Activated T-helper 2 cell treated with anti-CD3 and anti-CD28 coated beads, Interferon-gamma antibody, Interleukin-2, Interleukin-4, amounts not matched to agents 10 μg/mL and 5 μg/mL and 100 μg/mL, durations not matched to agents 14 hours and 24 hours and 36 hours (primary cell): ENCODE measurements around the gene CD48. TPM values are rescaled to one million over a fixed set of nuclear protein-coding genes. Genes with fewer than 3 reads are reported as not detected.

Experiments used
- DNase-seq: peaks from one replicate; pipeline ENCODE4 v3.0.0; 2021; ENCODE audit warnings: low spot score
- H3K27ac Mint-ChIP-seq: one replicate; pipeline ENCODE4 v1.8.0; 2021; ENCODE audit warnings: mixed read lengths
- H3K27me3 Mint-ChIP-seq: one replicate; pipeline ENCODE4 v1.8.0; 2021; ENCODE audit warnings: low read depth, mixed read lengths
- H3K36me3 Mint-ChIP-seq: one replicate; pipeline ENCODE4 v1.8.0; 2021; ENCODE audit warnings: low read depth, mixed read lengths
- H3K4me1 Mint-ChIP-seq: one replicate; pipeline ENCODE4 v1.8.0; 2021; ENCODE audit warnings: low read depth, mixed read lengths
- H3K4me3 Mint-ChIP-seq: one replicate; pipeline ENCODE4 v1.8.0; 2021; ENCODE audit warnings: low read depth, mild to moderate bottlenecking, moderate library complexity, mixed read lengths
- H3K9me3 Mint-ChIP-seq: one replicate; pipeline ENCODE4 v1.8.0; 2021; ENCODE audit warnings: mixed read lengths
- intact Hi-C: fragments of 100-400 bp; cut with micrococcal nuclease; formaldehyde crosslinking; loops from one replicate; pipeline ENCODE4 v1.15.1; 2023
- total RNA-seq: library from RNA; stranded (reverse); gene quantifications from 2 replicates; pipeline ENCODE4 v1.2.3, GENCODE V29; 2022

The CD48 gene, protein sequence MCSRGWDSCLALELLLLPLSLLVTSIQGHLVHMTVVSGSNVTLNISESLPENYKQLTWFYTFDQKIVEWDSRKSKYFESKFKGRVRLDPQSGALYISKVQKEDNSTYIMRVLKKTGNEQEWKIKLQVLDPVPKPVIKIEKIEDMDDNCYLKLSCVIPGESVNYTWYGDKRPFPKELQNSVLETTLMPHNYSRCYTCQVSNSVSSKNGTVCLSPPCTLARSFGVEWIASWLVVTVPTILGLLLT
- total RNA-seq = 101 and 103 TPM in 2 replicates

GRCh38 chr1:160711602-160712311, at the start of gene CD48:
Gene CD48, minus strand, starts transcription at chr1:160711822. Its CDS starts 59 bp downstream, at chr1:160711763.
- Mint-ChIP-seq H3K36me3 (peaks cover 7% of the 10 kb centered on the region), H3K27me3 (no peaks in the 10 kb centered on the region), H3K4me3 (no peak within 1 kb of the TSS), H3K4me1 (peaks cover 29% of the 10 kb centered on the region), H3K27ac (no peak within 1 kb of the TSS), H3K9me3 (no peaks in the 10 kb centered on the region)
- peak; percentile 56 for DNase-seq
- intact Hi-C loops = loop anchor here (1.0 to 10.0 kb wide), 3 partner anchors 56 to 403 kb away; partner anchors contain the start of genes NIT1 and PFDN2

- intact Hi-C loops = no loop called here
- Mint-ChIP-seq H3K4me3 (no peak overlapping the region), H3K27ac (no peak overlapping the region), H3K4me1 (peaks cover 21% of the 10 kb centered on the region), H3K36me3 (peaks cover 9% of the 10 kb centered on the region), H3K27me3 (no peaks in the 10 kb centered on the region), H3K9me3 (peaks cover 19% of the 10 kb centered on the region)
- no peak for DNase-seq
Measured at GRCh38 chr1:160761046-160761445, 49.4 kb upstream of the CD48 start.

DNA sequence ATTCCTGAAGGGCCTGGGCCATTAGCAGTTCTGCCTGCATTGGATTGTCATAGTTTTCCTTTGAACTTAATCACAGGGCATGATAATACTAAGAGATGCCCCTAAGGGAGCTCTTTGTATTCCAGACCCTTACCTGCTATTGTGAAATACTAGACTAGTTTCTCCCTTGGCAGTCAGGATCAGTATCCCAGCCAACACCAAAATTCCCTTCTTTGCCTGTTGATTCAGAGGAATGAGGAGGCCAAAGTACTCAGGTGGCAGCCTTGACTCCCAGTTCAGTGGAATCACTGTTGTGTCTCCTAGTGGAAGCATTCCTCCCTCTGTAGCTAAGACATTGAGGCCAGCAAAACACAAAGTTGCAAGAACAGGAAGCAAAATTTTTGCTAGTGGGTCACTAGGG, 48.1 kb upstream of the CD48 start:
- H3K27ac Mint-ChIP-seq = no peak overlapping the region
- peaks cover 14% of the 10 kb centered on the region for H3K9me3 Mint-ChIP-seq
- no peak overlapping the region for H3K4me3 Mint-ChIP-seq
- H3K36me3 Mint-ChIP-seq = peaks cover 9% of the 10 kb centered on the region
- no peak for DNase-seq
- no peaks in the 10 kb centered on the region for H3K27me3 Mint-ChIP-seq
- peaks cover 27% of the 10 kb centered on the region for H3K4me1 Mint-ChIP-seq
- intact Hi-C loops = no loop called here

- Mint-ChIP-seq H3K27ac (no peak overlapping the region), H3K4me1 (peaks cover 27% of the 10 kb centered on the region), H3K27me3 (no peaks in the 10 kb centered on the region), H3K9me3 (peaks cover 14% of the 10 kb centered on the region), H3K4me3 (no peak overlapping the region), H3K36me3 (peaks cover 9% of the 10 kb centered on the region)
- intact Hi-C loops = no loop called here
- no peak for DNase-seq
Measured at GRCh38 chr1:160758521-160758920, 46.9 kb upstream of the CD48 start.

GRCh38 chr1:160756849-160757201, 45.2 kb upstream of the CD48 start:
- Mint-ChIP-seq H3K4me1 (peaks cover 37% of the 10 kb centered on the region), H3K9me3 (peaks cover 13% of the 10 kb centered on the region), H3K36me3 (peaks cover 9% of the 10 kb centered on the region), H3K4me3 (no peak overlapping the region), H3K27ac (peak overlapping the region; percentile 23), H3K27me3 (no peaks in the 10 kb centered on the region)
- no peak for DNase-seq
- intact Hi-C loops = no loop called here

DNA sequence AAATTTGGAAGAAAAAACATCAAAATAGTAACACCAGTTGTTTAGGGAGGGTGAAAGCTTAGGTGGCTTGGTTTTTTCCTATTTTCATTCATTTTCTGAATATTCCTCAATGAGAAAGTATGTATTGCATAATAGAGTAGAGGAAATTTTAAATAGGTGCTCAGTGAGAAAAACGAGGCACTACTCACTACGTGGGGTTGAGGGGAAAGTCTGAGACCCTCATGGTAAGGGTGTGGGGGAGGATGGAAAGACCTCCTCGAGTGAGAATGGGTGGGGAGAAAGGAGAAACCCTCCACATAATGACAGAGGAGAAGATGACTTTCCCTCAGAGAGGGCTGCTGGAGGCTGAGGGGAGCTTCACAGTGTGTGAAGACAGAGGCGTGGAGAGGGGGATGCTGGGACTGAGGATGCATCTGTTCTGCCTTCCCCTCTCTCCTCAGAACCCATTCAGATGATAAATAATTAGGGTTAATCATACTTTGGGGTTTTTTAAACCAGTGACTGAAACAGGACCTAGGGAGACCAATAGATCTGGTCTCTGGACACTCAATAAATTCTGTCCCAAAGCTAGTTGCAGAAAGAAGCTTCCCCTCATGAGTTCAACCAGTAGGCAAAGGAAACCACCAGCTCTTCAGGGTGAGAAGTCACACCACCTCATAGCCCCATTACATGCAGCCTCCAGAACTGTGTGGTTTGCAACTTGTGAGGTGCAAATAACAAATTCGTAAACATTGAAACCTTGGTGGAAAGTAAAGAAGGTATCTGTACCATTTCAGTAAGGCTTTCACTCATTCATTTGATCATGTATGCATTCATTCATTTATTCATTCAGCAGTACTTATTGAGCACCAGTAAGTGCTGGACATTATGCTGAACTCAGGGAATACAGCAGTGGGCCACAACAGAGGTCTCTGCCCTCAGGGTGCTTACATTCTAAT, 44.6 kb upstream of the CD48 start:
- H3K36me3 Mint-ChIP-seq = peaks cover 9% of the 10 kb centered on the region
- H3K27ac Mint-ChIP-seq = peak overlapping the region; percentile 54
- H3K27me3 Mint-ChIP-seq = no peaks in the 10 kb centered on the region
- no peak for DNase-seq
- H3K9me3 Mint-ChIP-seq = peaks cover 10% of the 10 kb centered on the region
- intact Hi-C loops = no loop called here
- peaks cover 41% of the 10 kb centered on the region for H3K4me1 Mint-ChIP-seq
- H3K4me3 Mint-ChIP-seq = no peak overlapping the region

DNA sequence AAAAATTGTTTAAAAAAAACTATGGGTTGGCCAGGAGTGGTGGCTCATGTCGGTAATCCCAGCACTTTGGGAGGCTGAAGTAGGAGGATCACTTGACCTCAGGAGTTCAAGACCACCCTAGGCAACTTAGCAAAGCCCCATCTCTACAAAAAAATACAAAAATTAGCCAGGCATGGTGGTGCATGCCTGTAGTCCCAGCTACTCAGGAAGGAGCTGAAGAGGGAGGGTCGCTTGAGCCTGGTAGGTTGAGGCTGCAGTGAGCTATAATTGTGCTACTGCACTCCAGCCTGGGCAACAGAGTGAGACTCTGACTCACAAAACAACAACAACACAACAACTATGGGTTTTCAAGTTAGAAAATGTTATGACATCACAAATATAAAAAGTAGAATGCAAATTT, 43.8 kb upstream of the CD48 start:
- DNase-seq = no peak
- intact Hi-C loops = no loop called here
- Mint-ChIP-seq H3K27ac (peak overlapping the region; percentile 54), H3K9me3 (peaks cover 7% of the 10 kb centered on the region), H3K27me3 (no peaks in the 10 kb centered on the region), H3K36me3 (peaks cover 14% of the 10 kb centered on the region), H3K4me3 (no peak overlapping the region), H3K4me1 (peaks cover 46% of the 10 kb centered on the region)

DNA sequence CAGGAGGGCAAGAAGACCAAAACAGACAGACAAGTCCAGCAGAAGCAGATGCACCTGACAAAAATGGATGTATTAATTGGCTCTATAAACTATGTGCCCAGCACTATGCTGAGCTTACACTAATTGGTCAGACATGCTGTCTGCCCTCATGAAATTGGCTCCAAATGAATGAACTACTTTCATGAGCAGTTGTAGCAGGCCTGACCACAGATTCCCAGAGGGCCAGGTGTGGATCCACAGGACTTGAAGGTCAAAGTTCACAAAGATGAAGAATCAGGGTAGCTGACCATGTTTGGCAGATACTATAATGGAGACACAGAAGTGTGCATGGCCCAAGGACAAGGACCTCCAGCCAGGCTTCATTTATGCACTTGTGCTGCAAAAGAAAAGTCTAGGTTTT, 42.0 kb upstream of the CD48 start:
- H3K36me3 Mint-ChIP-seq = peaks cover 15% of the 10 kb centered on the region
- H3K27ac Mint-ChIP-seq = peak overlapping the region; percentile 22
- no peak for DNase-seq
- H3K4me3 Mint-ChIP-seq = no peak overlapping the region
- peaks cover 56% of the 10 kb centered on the region for H3K4me1 Mint-ChIP-seq
- intact Hi-C loops = no loop called here
- peaks cover 7% of the 10 kb centered on the region for H3K9me3 Mint-ChIP-seq
- H3K27me3 Mint-ChIP-seq = no peaks in the 10 kb centered on the region

DNA sequence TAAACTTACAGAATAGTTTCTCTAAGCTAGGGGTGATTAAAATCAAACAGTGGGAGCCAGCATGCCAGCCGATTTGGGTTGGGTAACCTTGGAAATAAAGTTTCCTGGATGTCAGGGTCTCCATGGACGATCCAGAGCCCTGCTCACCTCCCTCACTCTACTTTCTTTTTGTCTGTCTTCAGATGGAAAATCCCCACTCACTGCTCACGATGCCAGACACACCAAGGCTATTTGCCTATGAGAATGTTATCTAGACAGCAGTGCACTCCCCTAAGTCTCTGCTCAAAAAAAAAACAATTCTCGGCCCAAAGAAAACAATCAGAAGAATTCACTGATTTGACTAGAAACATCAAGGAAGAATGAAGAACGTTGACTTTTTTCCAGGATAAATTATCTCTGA, 41.3 kb upstream of the CD48 start:
- no peak for DNase-seq
- Mint-ChIP-seq H3K27me3 (no peaks in the 10 kb centered on the region), H3K27ac (no peak overlapping the region), H3K4me3 (no peak overlapping the region), H3K4me1 (peaks cover 63% of the 10 kb centered on the region), H3K36me3 (peaks cover 15% of the 10 kb centered on the region), H3K9me3 (peaks cover 7% of the 10 kb centered on the region)
- intact Hi-C loops = no loop called here

GRCh38 chr1:160752406-160752805, 40.8 kb upstream of the CD48 start:
- no peaks in the 10 kb centered on the region for H3K27me3 Mint-ChIP-seq
- peaks cover 63% of the 10 kb centered on the region for H3K4me1 Mint-ChIP-seq
- DNase-seq = no peak
- peaks cover 7% of the 10 kb centered on the region for H3K9me3 Mint-ChIP-seq
- no peak overlapping the region for H3K4me3 Mint-ChIP-seq
- H3K27ac Mint-ChIP-seq = no peak overlapping the region
- H3K36me3 Mint-ChIP-seq = peaks cover 13% of the 10 kb centered on the region
- intact Hi-C loops = no loop called here

- Mint-ChIP-seq H3K27ac (peak overlapping the region; percentile 50), H3K4me1 (peaks cover 60% of the 10 kb centered on the region), H3K36me3 (peaks cover 6% of the 10 kb centered on the region), H3K4me3 (no peak overlapping the region), H3K9me3 (no peaks in the 10 kb centered on the region), H3K27me3 (no peaks in the 10 kb centered on the region)
- no peak for DNase-seq
- intact Hi-C loops = no loop called here
Measured at GRCh38 chr1:160750608-160751007, 39.0 kb upstream of the CD48 start.

GRCh38 chr1:160748878-160749269, 37.3 kb upstream of the CD48 start:
- H3K4me3 Mint-ChIP-seq = no peak overlapping the region
- intact Hi-C loops = no loop called here
- no peak for DNase-seq
- H3K4me1 Mint-ChIP-seq = peaks cover 76% of the 10 kb centered on the region
- H3K36me3 Mint-ChIP-seq = peaks cover 10% of the 10 kb centered on the region
- H3K27ac Mint-ChIP-seq = no peak overlapping the region
- H3K27me3 Mint-ChIP-seq = no peaks in the 10 kb centered on the region
- no peaks in the 10 kb centered on the region for H3K9me3 Mint-ChIP-seq
